Right atrium auricular region (tissue), 2 donors: ENCODE results near the gene BAMBI. TPM values are rescaled to one million over a fixed set of nuclear protein-coding genes. Genes with fewer than 3 reads are reported as not detected.

Source experiments
- DNase-seq: peaks from one replicate; pipeline ENCODE4 v3.0.0-alpha.2; 2019; ENCODE audit warnings: low spot score
- H3K27ac ChIP-seq, 2 donors: fragments of 200-600 bp; sonication (generic); 1 replicate in 1 of 2; 2 replicates in 1 of 2; pipeline ENCODE4 v1.5.1; 2016 to 2019
- H3K27me3 ChIP-seq, 2 donors: fragments of 200-600 bp; sonication (generic); one replicate each; pipeline versions ENCODE4 v1.5.1 to v1.6.0; 2017 to 2019
- H3K36me3 ChIP-seq: fragments of 200-600 bp; sonication (generic); one replicate; pipeline ENCODE4 v1.5.1; 2016
- H3K4me1 ChIP-seq, 2 donors: fragments of 200-600 bp; sonication (generic); one replicate each; pipeline versions ENCODE4 v1.5.1 to v1.6.0; 2017 to 2019
- H3K4me3 ChIP-seq, 2 donors: fragments of 200-600 bp; sonication (generic); 1 replicate in 1 of 2; 2 replicates in 1 of 2; pipeline ENCODE4 v1.5.1; 2017 to 2019; ENCODE audit warnings: mild to moderate bottlenecking in 1 of 2, moderate library complexity in 1 of 2
- H3K9me3 ChIP-seq, 2 donors: fragments of 200-600 bp; sonication (generic); one replicate each; pipeline ENCODE4 v1.5.1; 2019
- CTCF ChIP-seq, 2 donors: fragments of 200-600 bp; sonication (generic); IDR thresholded peaks; one replicate each; pipeline ENCODE4 v1.5.1; 2019; ENCODE audit warnings: antibody characterized with exemption in 2 of 2
- total RNA-seq, 2 donors: library from RNA; depleted of rRNA; stranded (reverse); fragments of >200 nt; gene quantifications; one replicate each; pipeline ENCODE4 v1.1.0, GENCODE V29; 2016

The BAMBI gene
- total RNA-seq, 2 donors from 2014 or later, result 61.1 to 92.7 TPM

DNA sequence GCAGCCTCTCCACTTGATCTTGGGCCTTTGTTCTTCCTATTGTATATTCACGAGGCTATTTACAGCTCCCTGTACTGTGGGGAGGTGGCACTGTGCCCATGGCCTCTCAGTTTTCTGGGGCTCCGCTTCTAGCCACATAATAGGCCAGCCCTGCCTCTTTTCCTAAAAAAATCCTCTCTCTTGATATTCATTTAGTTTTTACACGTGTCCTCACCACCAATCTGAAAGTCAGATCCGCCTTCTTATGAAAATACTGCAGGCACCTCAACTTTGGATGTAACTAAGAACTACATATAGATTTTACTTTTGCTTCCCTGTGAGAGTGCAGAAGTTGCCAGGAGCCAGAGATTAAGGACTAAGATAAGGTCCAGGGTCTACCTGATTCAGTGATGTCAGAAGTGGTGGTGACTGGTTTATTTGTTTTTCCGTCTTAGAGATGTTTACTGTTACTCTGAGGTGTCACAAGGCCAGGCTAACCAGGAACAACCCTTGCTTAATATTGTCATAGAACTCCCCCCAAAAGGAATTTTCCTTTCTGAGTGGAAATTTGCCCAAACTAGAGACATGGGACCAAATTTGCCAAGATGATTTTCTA, 7.8 kb downstream of the BAMBI start:
- H3K4me1 ChIP-seq, result peaks cover 0 to 41% of the 10 kb centered on the region in 2 donors
- no peaks in the 10 kb centered on the region for H3K27me3 ChIP-seq
- peak overlapping the region; percentile 21 to 49 for H3K27ac ChIP-seq
- no peak overlapping the region for H3K4me3 ChIP-seq
- no peak for TF ChIP-seq CTCF (IDR thresholded peaks at IDR 0.05)
- no peaks in the 10 kb centered on the region for H3K9me3 ChIP-seq
- H3K36me3 ChIP-seq, result peaks cover 12% of the 10 kb centered on the region
- no peak for DNase-seq

GRCh38 chr10:28685717-28686116, 8.4 kb downstream of the BAMBI start:
- TF ChIP-seq CTCF (IDR thresholded peaks at IDR 0.05), result no peak
- DNase-seq, result no peak
- H3K27me3 ChIP-seq, result no peaks in the 10 kb centered on the region
- peaks cover 12% of the 10 kb centered on the region for H3K36me3 ChIP-seq
- peaks cover 0 to 35% of the 10 kb centered on the region in 2 donors for H3K4me1 ChIP-seq
- no peak overlapping the region for H3K4me3 ChIP-seq
- H3K27ac ChIP-seq, result peak overlapping the region; percentile 21 to 49
- no peaks in the 10 kb centered on the region for H3K9me3 ChIP-seq

DNA sequence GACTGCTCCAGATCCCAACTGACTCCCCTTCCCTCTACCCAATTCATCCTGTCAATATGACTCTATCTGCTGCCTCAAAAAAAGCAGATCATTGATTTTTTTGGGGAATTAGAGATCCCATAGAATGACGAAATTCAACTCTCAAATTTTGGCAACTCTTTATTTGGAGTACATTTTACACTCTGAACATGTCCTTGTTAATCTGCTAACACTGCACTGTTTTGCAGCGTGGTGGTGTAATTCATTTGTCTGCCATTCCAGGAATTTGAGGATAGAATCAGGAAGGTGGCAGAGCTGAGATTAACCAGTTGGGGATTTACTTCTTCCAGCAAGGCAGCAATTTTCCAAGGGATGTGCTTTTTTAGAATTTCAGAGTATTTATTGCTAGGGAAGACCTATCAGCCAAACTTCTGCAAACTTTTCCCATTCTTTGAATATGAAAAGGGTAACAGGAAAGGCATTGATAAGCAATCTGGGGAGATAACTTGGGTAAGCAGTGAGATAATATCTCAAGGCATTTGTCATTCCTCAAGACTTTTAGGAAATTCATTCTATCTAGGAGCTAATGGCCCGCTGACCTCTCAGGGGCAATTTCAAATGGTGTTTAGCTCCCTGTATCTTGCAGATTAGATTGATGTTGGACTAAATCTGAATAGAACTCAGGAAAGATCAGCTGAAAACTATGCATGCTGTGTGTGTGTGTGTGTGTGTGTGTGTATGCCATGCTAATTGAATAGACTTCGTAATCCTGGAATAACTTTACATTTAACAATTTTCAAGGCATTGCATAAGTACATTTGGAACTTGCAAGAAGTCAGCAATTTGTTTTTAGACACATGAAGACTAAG, 9.7 kb downstream of the BAMBI start:
- H3K27me3 ChIP-seq, result no peaks in the 10 kb centered on the region
- no peaks in the 10 kb centered on the region for H3K9me3 ChIP-seq
- H3K4me1 ChIP-seq, result peaks cover 0 to 21% of the 10 kb centered on the region in 2 donors
- H3K27ac ChIP-seq, result peak overlapping the region in 1 of 2 donors; percentile 38
- DNase-seq, result no peak
- peaks cover 4% of the 10 kb centered on the region for H3K36me3 ChIP-seq
- H3K4me3 ChIP-seq, result no peak overlapping the region
- no peak for TF ChIP-seq CTCF (IDR thresholded peaks at IDR 0.05)

DNA sequence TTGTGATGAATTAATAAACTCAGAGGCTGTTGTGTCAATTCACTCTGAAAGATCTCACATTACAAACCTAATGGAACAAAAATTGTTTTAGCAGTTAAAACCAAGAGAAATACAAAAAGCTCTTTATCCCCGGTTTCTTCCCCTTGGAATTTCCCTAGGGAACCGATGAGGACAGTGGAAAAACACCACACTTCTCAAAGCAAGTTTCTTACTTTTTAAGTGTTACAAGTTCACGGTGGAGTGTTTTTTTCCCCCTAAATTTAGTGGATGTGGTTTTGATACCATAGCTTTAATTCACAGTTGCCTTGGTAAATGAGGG, 10.3 kb downstream of the BAMBI start:
- H3K36me3 ChIP-seq, result no peaks in the 10 kb centered on the region
- no peaks in the 10 kb centered on the region for H3K9me3 ChIP-seq
- H3K4me1 ChIP-seq, result peaks cover 0 to 15% of the 10 kb centered on the region in 2 donors
- no peak for TF ChIP-seq CTCF (IDR thresholded peaks at IDR 0.05)
- peak overlapping the region; percentile 20 to 38 for H3K27ac ChIP-seq
- no peak overlapping the region for H3K4me3 ChIP-seq
- no peaks in the 10 kb centered on the region for H3K27me3 ChIP-seq
- no peak for DNase-seq

DNA sequence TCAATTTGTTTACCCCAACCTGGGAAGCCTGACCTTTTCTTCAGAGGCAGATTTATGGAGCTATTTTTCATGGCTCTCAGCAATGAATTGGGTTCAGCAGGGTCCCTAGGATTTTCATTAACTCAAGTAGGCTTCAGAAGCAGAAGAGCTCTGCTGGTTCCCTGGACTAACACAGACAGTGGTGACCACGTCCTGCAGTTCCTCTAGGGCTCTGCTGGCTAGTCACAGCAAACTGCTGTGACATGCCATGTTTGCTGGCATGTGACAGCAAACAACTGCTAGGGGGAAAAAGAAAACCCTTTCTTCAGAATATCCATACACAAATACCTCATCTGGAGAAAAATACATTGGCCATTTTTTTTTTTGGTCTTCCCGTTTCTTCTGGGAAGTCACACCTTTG, 13.2 kb downstream of the BAMBI start:
- no peak for TF ChIP-seq CTCF (IDR thresholded peaks at IDR 0.05)
- H3K4me3 ChIP-seq, result no peak overlapping the region
- H3K9me3 ChIP-seq, result no peaks in the 10 kb centered on the region
- H3K27ac ChIP-seq, result peak overlapping the region in 1 of 2 donors; percentile 6
- H3K27me3 ChIP-seq, result no peaks in the 10 kb centered on the region
- H3K4me1 ChIP-seq, result peaks cover 0 to 9% of the 10 kb centered on the region in 2 donors
- H3K36me3 ChIP-seq, result no peaks in the 10 kb centered on the region
- no peak for DNase-seq
